Tibial artery (tissue), 4 donors: Measurements from ENCODE around the gene ABCF3.
A peak's percentile ranks its signal among the peaks of the same experiment; 100 is the strongest.
"Not testable (repeated sequence)": the region's sequence is repeated elsewhere in the genome, so short reads cannot be mapped to it uniquely, and the experiment has no call there.

Experiments
- DNase-seq, 2 donors: peaks; one replicate each; pipeline ENCODE4 v3.0.0-alpha.2; 2019
- H3K27ac ChIP-seq, 2 donors: fragments of 200-600 bp; sonication (generic) in 1 of 2; 1 replicate in 1 of 2; 2 replicates in 1 of 2; pipeline ENCODE4 v1.5.1; 2018 to 2019; ENCODE audit warnings: mild to moderate bottlenecking in 1 of 2
- H3K27me3 ChIP-seq, 2 donors: fragments of 200-600 bp; sonication (generic) in 1 of 2; one replicate each; pipeline versions ENCODE4 v1.5.1 to v1.6.0; 2016 to 2019
- H3K36me3 ChIP-seq, 3 donors: fragments of 200-600 bp; sonication (generic) in 2 of 3; one replicate each; pipeline ENCODE4 v1.5.1; 2016 to 2019; ENCODE audit warnings: mild to moderate bottlenecking in 2 of 3
- H3K4me1 ChIP-seq, 4 donors: fragments of 200-600 bp; sonication (generic) in 2 of 4; 1 replicate in 3 of 4; 2 replicates in 1 of 4; pipeline ENCODE4 v1.5.1; 2016 to 2019
- H3K4me3 ChIP-seq, 2 donors: fragments of 200-600 bp; sonication (generic) in 1 of 2; 1 replicate in 1 of 2; 2 replicates in 1 of 2; pipeline ENCODE4 v1.5.1; 2018 to 2019; ENCODE audit warnings: mild to moderate bottlenecking in 2 of 2
- H3K9me3 ChIP-seq, 3 donors: fragments of 200-600 bp; sonication (generic) in 1 of 3; one replicate each; pipeline ENCODE4 v1.5.1; 2016 to 2019
- intact Hi-C: fragments of 100-400 bp; cut with DNase I; formaldehyde crosslinking; loops from one replicate; pipeline ENCODE4 v1.15.0; 2023; ENCODE audit warnings: low total_unique reads
- TF ChIP-seq, protein P1 (sequence below), 2 experiments: fragments of 200-600 bp in 1 of 2; fragments of 450-650 bp in 1 of 2; IDR thresholded peaks; one replicate each; pipeline ENCODE4 v1.5.1; 2017 to 2019; ENCODE audit warnings: antibody characterized with exemption in 2 of 2, mild to moderate bottlenecking in 1 of 2, moderate library complexity in 1 of 2

The ABCF3 gene

GRCh38 chr3:184145111-184145524 lies 40.9 kb upstream of the ABCF3 start:
- no peak for DNase-seq
- intact Hi-C loops, result no loop called here
- TF ChIP-seq, protein P1, sequence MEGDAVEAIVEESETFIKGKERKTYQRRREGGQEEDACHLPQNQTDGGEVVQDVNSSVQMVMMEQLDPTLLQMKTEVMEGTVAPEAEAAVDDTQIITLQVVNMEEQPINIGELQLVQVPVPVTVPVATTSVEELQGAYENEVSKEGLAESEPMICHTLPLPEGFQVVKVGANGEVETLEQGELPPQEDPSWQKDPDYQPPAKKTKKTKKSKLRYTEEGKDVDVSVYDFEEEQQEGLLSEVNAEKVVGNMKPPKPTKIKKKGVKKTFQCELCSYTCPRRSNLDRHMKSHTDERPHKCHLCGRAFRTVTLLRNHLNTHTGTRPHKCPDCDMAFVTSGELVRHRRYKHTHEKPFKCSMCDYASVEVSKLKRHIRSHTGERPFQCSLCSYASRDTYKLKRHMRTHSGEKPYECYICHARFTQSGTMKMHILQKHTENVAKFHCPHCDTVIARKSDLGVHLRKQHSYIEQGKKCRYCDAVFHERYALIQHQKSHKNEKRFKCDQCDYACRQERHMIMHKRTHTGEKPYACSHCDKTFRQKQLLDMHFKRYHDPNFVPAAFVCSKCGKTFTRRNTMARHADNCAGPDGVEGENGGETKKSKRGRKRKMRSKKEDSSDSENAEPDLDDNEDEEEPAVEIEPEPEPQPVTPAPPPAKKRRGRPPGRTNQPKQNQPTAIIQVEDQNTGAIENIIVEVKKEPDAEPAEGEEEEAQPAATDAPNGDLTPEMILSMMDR (IDR thresholded peaks at IDR 0.05), result peak; percentile 19 to 24
- Histone ChIP-seq H3K27me3 (no peaks in the 10 kb centered on the region), H3K4me1 (peaks cover 0 to 3% (median 0%) of the 10 kb centered on the region in 4 donors), H3K9me3 (no peaks in the 10 kb centered on the region), H3K36me3 (peaks cover 65 to 70% (median 67%) of the 10 kb centered on the region in 3 donors), H3K27ac (no peak overlapping the region), H3K4me3 (no peak overlapping the region)

DNA sequence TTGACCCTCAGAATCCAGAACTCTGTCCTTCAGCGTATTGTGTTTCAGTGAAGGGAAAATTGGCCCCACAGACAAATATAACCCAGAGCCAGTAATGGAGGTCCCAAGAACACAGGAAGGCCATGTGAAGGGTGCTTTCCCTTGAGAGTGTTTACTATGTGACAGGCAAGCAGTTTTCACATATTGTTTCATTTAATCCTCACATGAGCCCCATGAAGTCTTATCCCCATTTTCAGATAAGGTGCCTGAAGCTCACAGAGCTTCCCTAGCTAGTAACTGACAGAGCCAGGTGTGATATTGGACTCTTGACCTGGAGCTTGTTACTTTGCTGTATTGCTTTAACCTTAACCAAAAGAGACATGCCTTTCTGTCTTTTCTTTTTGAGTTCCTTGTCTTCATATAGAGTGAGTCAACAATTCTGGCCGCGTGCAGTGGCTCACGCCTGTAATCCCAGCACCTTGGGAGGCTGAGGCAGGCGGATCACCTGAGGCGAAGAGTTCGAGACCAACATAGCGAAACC lies 40.2 kb upstream of the ABCF3 start:
- TF ChIP-seq, protein P1 (IDR thresholded peaks at IDR 0.05), result no peak
- no peak overlapping the region for H3K4me3 ChIP-seq
- H3K9me3 ChIP-seq, result no peaks in the 10 kb centered on the region
- no peaks in the 10 kb centered on the region for H3K27me3 ChIP-seq
- DNase-seq, result no peak
- H3K27ac ChIP-seq, result no peak overlapping the region
- peaks cover 58 to 63% (median 60%) of the 10 kb centered on the region in 3 donors for H3K36me3 ChIP-seq
- intact Hi-C loops, result no loop called here
- peaks cover 0 to 3% (median 0%) of the 10 kb centered on the region in 4 donors for H3K4me1 ChIP-seq

- H3K27me3 ChIP-seq, result no peaks in the 10 kb centered on the region
- H3K36me3 ChIP-seq, result peaks cover 36 to 40% (median 37%) of the 10 kb centered on the region in 3 donors
- TF ChIP-seq, protein P1 (IDR thresholded peaks at IDR 0.05), result no peak
- intact Hi-C loops, result no loop called here
- H3K4me1 ChIP-seq, result peaks cover 0 to 3% (median 0%) of the 10 kb centered on the region in 4 donors
- no peak for DNase-seq
- no peaks in the 10 kb centered on the region for H3K9me3 ChIP-seq
- no peak overlapping the region for H3K4me3 ChIP-seq
- H3K27ac ChIP-seq, result no peak overlapping the region
Measured at GRCh38 chr3:184148076-184148475, 37.9 kb upstream of the ABCF3 start.

GRCh38 chr3:184149123-184149522 lies 36.9 kb upstream of the ABCF3 start:
- DNase-seq, result no peak
- intact Hi-C loops, result no loop called here
- TF ChIP-seq, protein P1 (IDR thresholded peaks at IDR 0.05), result no peak

DNA sequence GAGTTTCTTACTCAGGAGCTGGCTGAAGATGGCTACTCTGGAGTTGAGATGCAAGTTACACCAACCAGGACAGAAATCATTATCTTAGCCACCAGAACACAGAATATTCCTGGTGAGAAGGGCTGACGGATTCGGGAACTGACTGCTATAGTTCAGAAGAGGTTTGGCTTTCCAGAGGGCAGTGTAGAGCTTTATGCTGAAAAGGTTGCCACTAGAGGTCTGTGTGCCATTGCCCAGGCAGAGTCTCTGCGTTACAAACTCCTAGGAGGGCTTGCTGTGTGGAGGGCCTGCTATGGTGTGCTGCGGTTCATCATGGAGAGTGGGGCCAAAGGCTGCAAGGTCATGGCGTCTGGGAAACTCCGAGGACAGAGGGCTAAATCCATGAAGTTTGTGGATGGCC lies 36.2 kb upstream of the ABCF3 start:
- H3K4me3 ChIP-seq, DNase-seq, H3K27me3 ChIP-seq, H3K27ac ChIP-seq, H3K9me3 ChIP-seq: not testable (repeated sequence)
- Histone ChIP-seq H3K36me3 (peaks cover 19 to 23% (median 20%) of the 10 kb centered on the region in 3 donors), H3K4me1 (peaks cover 0 to 15% (median 5%) of the 10 kb centered on the region in 4 donors)
- intact Hi-C loops, result loop anchor here (5.0 kb wide), 1 partner anchor 38 kb away; the partner anchor contains the start of gene ABCF3

More at GRCh38 chr3:184149123-184149522, 36.9 kb upstream of the ABCF3 start:
- Histone ChIP-seq H3K4me3 (no peak overlapping the region), H3K36me3 (peaks cover 25 to 30% (median 27%) of the 10 kb centered on the region in 3 donors), H3K27ac (no peak overlapping the region), H3K27me3 (no peaks in the 10 kb centered on the region), H3K4me1 (peaks cover 0 to 8% (median 2%) of the 10 kb centered on the region in 4 donors), H3K9me3 (no peaks in the 10 kb centered on the region)

DNA sequence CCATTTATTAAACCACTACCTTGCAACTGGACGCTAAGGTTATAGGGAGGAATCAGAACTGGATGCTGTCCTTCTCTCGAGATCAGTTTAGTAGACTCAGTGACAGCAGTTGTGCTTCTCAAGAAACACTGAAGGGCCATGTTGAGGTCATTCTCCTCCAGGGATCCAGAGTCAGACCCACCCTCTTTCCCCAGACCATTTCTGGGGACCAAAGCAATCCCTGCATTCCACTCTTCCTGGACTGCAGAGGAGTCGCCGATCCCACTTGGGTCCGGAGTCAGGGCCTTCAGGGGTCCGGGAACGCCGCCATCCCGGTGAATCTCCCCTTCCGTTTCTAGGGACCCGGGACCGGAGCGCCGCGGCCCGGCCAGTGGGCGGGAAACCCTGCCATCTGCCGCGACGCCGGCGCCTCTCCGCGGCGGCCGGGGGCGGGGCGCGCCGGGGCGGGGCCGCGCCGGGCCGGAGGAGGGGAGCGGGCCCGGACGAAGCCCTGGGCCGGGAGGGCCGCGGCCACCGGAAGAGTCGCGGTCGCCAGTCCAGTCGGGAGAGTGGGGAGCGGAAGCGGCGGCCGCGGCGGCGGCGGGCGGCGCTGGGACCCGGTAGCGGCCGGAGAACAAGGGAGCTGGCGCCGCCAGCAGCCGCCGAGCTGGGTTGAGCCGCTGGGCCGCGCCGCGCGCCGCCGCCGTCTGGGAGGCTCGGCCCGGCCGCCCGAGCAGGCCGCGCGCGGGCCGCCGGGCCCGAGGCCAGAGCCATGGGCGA lies 30.9 kb upstream of the ABCF3 start, which contains the start of gene DVL3:
TSS of gene DVL3 (plus strand) at position 493 of the 759 bp plus-strand sequence. CDS start at position 752, 259 bp downstream.
- peak; percentile 68 to 87 for DNase-seq
- intact Hi-C loops, result loop anchor here (2.0 to 5.0 kb wide), 2 partner anchors 20 to 32 kb away; partner anchors contain the start of genes ABCF3 and AP2M1
- Histone ChIP-seq H3K27ac (peak within 1 kb of the TSS; percentile 94 to 98), H3K4me1 (peaks cover 0 to 52% (median 33%) of the 10 kb centered on the region in 4 donors), H3K9me3 (no peaks in the 10 kb centered on the region), H3K36me3 (no peaks in the 10 kb centered on the region), H3K27me3 (no peaks in the 10 kb centered on the region), H3K4me3 (peak within 1 kb of the TSS; percentile 95 to 97)
- TF ChIP-seq, protein P1 (IDR thresholded peaks at IDR 0.05), result no peak
